ENCODE measurements around the gene PLXNA2. TPM values are rescaled to one million over a fixed set of nuclear protein-coding genes. Genes with fewer than 3 reads are reported as not detected.

PLXNA2 gene
- total and polyA plus RNA-seq, 2 of the 8 experiments (the other 6 are each of a cell fraction or from before 2014, with no cell fraction given) = 0.33 to 1.5 TPM

GRCh38 chr1:207983044-207983635 lies 261.0 kb downstream of the PLXNA2 start (continued):
- TF ChIP-seq CHD7 (IDR thresholded peaks at IDR 0.05; ENCODE audit: insufficient replicate concordance, low read length) = no peak
- no peak for TF ChIP-seq EGR1 (IDR thresholded peaks at IDR 0.05; ENCODE audit: borderline replicate concordance, low read depth, low read length)
- no peak for TF ChIP-seq SP1 (IDR thresholded peaks at IDR 0.05; ENCODE audit: low read depth, low read length)
- TF ChIP-seq MAFK (IDR thresholded peaks at IDR 0.05; ENCODE audit: low read depth, low read length) = no peak
- no peak for TF ChIP-seq SP2 (IDR thresholded peaks at IDR 0.05; ENCODE audit: low read length)
- TF ChIP-seq, protein P1, sequence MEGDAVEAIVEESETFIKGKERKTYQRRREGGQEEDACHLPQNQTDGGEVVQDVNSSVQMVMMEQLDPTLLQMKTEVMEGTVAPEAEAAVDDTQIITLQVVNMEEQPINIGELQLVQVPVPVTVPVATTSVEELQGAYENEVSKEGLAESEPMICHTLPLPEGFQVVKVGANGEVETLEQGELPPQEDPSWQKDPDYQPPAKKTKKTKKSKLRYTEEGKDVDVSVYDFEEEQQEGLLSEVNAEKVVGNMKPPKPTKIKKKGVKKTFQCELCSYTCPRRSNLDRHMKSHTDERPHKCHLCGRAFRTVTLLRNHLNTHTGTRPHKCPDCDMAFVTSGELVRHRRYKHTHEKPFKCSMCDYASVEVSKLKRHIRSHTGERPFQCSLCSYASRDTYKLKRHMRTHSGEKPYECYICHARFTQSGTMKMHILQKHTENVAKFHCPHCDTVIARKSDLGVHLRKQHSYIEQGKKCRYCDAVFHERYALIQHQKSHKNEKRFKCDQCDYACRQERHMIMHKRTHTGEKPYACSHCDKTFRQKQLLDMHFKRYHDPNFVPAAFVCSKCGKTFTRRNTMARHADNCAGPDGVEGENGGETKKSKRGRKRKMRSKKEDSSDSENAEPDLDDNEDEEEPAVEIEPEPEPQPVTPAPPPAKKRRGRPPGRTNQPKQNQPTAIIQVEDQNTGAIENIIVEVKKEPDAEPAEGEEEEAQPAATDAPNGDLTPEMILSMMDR (IDR thresholded peaks at IDR 0.05; ENCODE audit: control extremely low read depth in 1 of 3, insufficient read depth in 1 of 3, low read depth in 1 of 3, low read length in 3 of 3) = no peak
